ENCODE results near the gene HPCAL4. TPM values are rescaled to one million over a fixed set of nuclear protein-coding genes. Genes with fewer than 3 reads are reported as not detected.
A peak's percentile ranks its signal among the peaks of the same experiment; 100 is the strongest.

The HPCAL4 gene
- total RNA-seq, 1 donor from 2014 or later, result 0.88 TPM

- H3K36me3 ChIP-seq, result no peaks in the 10 kb centered on the region
- no peak for TF ChIP-seq CTCF (IDR thresholded peaks at IDR 0.05; ENCODE audit: borderline replicate concordance)
- no peaks in the 10 kb centered on the region for H3K9me3 ChIP-seq (replicated peaks)
- intact Hi-C loops (cut with micrococcal nuclease), result no loop called here
- no peak for DNase-seq
- peaks cover 17% of the 10 kb centered on the region for H3K27me3 ChIP-seq (ENCODE audit: low read depth)
- H3K4me1 ChIP-seq, result peaks cover 59% of the 10 kb centered on the region
- H3K27ac ChIP-seq (replicated peaks), result peak overlapping the region; percentile 36
- no peak overlapping the region for H3K4me3 ChIP-seq
Observed at GRCh38 chr1:39642796-39643195, 48.4 kb downstream of the HPCAL4 start.

- DNase-seq, result no peak
- TF ChIP-seq CTCF (IDR thresholded peaks at IDR 0.05; ENCODE audit: borderline replicate concordance), result no peak
- intact Hi-C loops (cut with micrococcal nuclease), result no loop called here
- peak overlapping the region; percentile 90 for H3K27ac ChIP-seq (replicated peaks)
- no peaks in the 10 kb centered on the region for H3K9me3 ChIP-seq (replicated peaks)
- peaks cover 48% of the 10 kb centered on the region for H3K4me1 ChIP-seq
- no peak overlapping the region for H3K4me3 ChIP-seq
- peaks cover 36% of the 10 kb centered on the region for H3K27me3 ChIP-seq (ENCODE audit: low read depth)
- no peaks in the 10 kb centered on the region for H3K36me3 ChIP-seq
Observed at GRCh38 chr1:39640861-39641260, 50.4 kb downstream of the HPCAL4 start.

GRCh38 chr1:39639305-39640130 is 51.7 kb downstream of the HPCAL4 start, which contains the start of gene HEYL:
TSS of gene HEYL (minus strand) at chr1:39639643. CDS start at chr1:39639625, 18 bp downstream.
- Histone ChIP-seq H3K27ac (replicated peaks) (peak within 1 kb of the TSS; percentile 90), H3K4me3 (peak within 1 kb of the TSS; percentile 76), H3K36me3 (no peaks in the 10 kb centered on the region), H3K9me3 (replicated peaks) (no peaks in the 10 kb centered on the region), H3K4me1 (peaks cover 43% of the 10 kb centered on the region), H3K27me3 (ENCODE audit: low read depth) (peaks cover 47% of the 10 kb centered on the region)
- intact Hi-C loops (cut with micrococcal nuclease), result no loop called here
- DNase-seq, result peak; percentile 85
- peak; percentile 54 for TF ChIP-seq CTCF (IDR thresholded peaks at IDR 0.05; ENCODE audit: borderline replicate concordance)

- Histone ChIP-seq H3K4me3 (peak overlapping the region; percentile 76), H3K36me3 (no peaks in the 10 kb centered on the region), H3K27ac (replicated peaks) (peak overlapping the region; percentile 90), H3K27me3 (ENCODE audit: low read depth) (peaks cover 53% of the 10 kb centered on the region), H3K9me3 (replicated peaks) (no peaks in the 10 kb centered on the region), H3K4me1 (peaks cover 49% of the 10 kb centered on the region)
- intact Hi-C loops (cut with micrococcal nuclease), result no loop called here
- DNase-seq, result no peak
- TF ChIP-seq CTCF (IDR thresholded peaks at IDR 0.05; ENCODE audit: borderline replicate concordance), result no peak
Observed at GRCh38 chr1:39638965-39639304, 52.3 kb downstream of the HPCAL4 start.

- Histone ChIP-seq H3K36me3 (peaks cover under 1% of the 10 kb centered on the region), H3K4me3 (peak overlapping the region; percentile 76), H3K27me3 (ENCODE audit: low read depth) (peaks cover 63% of the 10 kb centered on the region), H3K27ac (replicated peaks) (peak overlapping the region; percentile 90), H3K9me3 (replicated peaks) (no peaks in the 10 kb centered on the region), H3K4me1 (peaks cover 51% of the 10 kb centered on the region)
- no peak for TF ChIP-seq CTCF (IDR thresholded peaks at IDR 0.05; ENCODE audit: borderline replicate concordance)
- intact Hi-C loops (cut with micrococcal nuclease), result no loop called here
- DNase-seq, result no peak
Observed at GRCh38 chr1:39637361-39637760, 53.9 kb downstream of the HPCAL4 start.

Data from left ventricle myocardium inferior (tissue), 1 donor.